A673 (cell line): ENCODE results near the gene SPAM1. TPM values are rescaled to one million over a fixed set of nuclear protein-coding genes. Genes with fewer than 3 reads are reported as not detected.

ENCODE experiments used
- BruUV-seq: library from RNA; stranded (reverse); fragments of 400-500 nt; replicated peaks from 2 replicates; lab custom pipeline; 2021; lab: Mats Ljungman, UMichigan
- CTCF ChIA-PET: fragments of 300-600 bp; sonication (Branson Sonifier 250); formaldehyde crosslinking; loops from one replicate; lab custom pipeline; 2022; ENCODE audit warnings: antibody characterized with exemption; lab: Charles Lee
- POLR2A ChIA-PET: fragments of 300-600 bp; sonication (Branson Sonifier 250); formaldehyde crosslinking; loops from one replicate; lab custom pipeline; 2022; ENCODE audit warnings: antibody characterized with exemption; ENCODE audit not compliant: low non-redundant PET; lab: Charles Lee
- DNase-seq: peaks from one replicate; pipeline ENCODE4 v3.0.0-alpha.2; 2015; ENCODE audit warnings: low spot score
- H3K27ac ChIP-seq: fragments of 200-600 bp; sonication (generic); 2 replicates; pipeline ENCODE4 v1.5.1; 2016; ENCODE audit warnings: mixed run types, low read depth, mild to moderate bottlenecking, mixed read lengths, antibody characterized with exemption, low read length; ENCODE audit not compliant: poor library complexity, severe bottlenecking
- H3K27me3 ChIP-seq: fragments of 200-600 bp; sonication (generic); replicated peaks from 2 replicates; pipeline ENCODE4 v1.6.1; 2017; ENCODE audit warnings: mixed run types, low read depth, mild to moderate bottlenecking, mixed read lengths, antibody characterized with exemption, low read length; ENCODE audit not compliant: insufficient read depth, poor library complexity
- H3K36me3 ChIP-seq: fragments of 200-600 bp; sonication (generic); 2 replicates; pipeline ENCODE4 v1.6.1; 2016; ENCODE audit warnings: mixed run types, mild to moderate bottlenecking, mixed read lengths, antibody characterized with exemption, low read length; ENCODE audit not compliant: insufficient read depth, poor library complexity, severe bottlenecking
- H3K4me1 ChIP-seq: fragments of 200-600 bp; sonication (generic); 2 replicates; pipeline ENCODE4 v1.6.1; 2017; ENCODE audit warnings: mixed run types, mild to moderate bottlenecking, mixed read lengths, antibody characterized with exemption, low read length; ENCODE audit not compliant: insufficient read depth, poor library complexity, severe bottlenecking
- H3K4me3 ChIP-seq: fragments of 200-600 bp; sonication (generic); 2 replicates; pipeline ENCODE4 v1.5.1; 2016; ENCODE audit warnings: low read depth, mixed run types, mild to moderate bottlenecking, mixed read lengths, low read length; ENCODE audit not compliant: poor library complexity, severe bottlenecking
- H3K9me3 ChIP-seq: fragments of 200-600 bp; sonication (generic); 2 replicates; pipeline ENCODE4 v1.6.1; 2016; ENCODE audit warnings: mixed run types, low read depth, mild to moderate bottlenecking, mixed read lengths, antibody characterized with exemption, low read length; ENCODE audit not compliant: poor library complexity, severe bottlenecking
- EZH2 ChIP-seq: fragments of 200-600 bp; sonication (generic); IDR thresholded peaks from 2 replicates; pipeline ENCODE4 v1.6.1; 2017; ENCODE audit warnings: borderline replicate concordance, low read depth, mild to moderate bottlenecking, mixed read lengths, antibody characterized with exemption, low read length; ENCODE audit not compliant: poor library complexity, severe bottlenecking
- intact Hi-C: fragments of 100-400 bp; cut with micrococcal nuclease; formaldehyde crosslinking; loops from one replicate; pipeline ENCODE4 v1.10.0; 2022; ENCODE audit not compliant: unreplicated experiment
- total RNA-seq: library from RNA; stranded (reverse); gene quantifications from 2 replicates; pipeline ENCODE4 v1.2.3, GENCODE V29; 2021
- TF ChIP-seq, protein P1 (sequence below): fragments of 300-800, 200-600 bp; sonication (generic); conservative IDR thresholded peaks from 2 replicates; pipeline ENCODE4 v1.5.1; 2017; ENCODE audit warnings: low read depth, mild to moderate bottlenecking, antibody characterized with exemption, low read length, moderate library complexity, mixed read lengths

Gene SPAM1
- total RNA-seq, 1 experiment from 2014 or later = not detected

DNA sequence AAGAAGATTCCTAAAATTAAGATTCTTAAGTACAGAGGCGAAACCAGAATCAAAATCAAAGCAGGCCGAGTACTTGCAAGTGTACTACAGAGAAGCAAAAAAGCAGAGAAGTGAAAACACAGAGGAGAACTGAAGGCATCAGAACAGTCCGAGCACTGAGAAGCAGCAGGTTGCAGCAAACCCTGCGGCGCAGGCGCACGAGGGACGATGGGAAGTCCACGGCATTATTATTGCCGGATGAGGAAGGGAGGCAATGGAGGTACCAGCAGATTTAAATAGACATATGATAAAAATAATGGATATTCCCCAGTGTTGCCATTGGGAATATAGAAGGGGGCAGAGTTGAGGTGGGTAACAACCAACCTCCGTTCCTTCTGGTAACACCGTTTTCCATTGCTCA is 7.2 kb upstream of the SPAM1 start:
- H3K9me3 ChIP-seq = no peaks in the 10 kb centered on the region
- H3K4me1 ChIP-seq = no peaks in the 10 kb centered on the region
- CTCF ChIA-PET = no interaction called here
- POLR2A ChIA-PET = no interaction called here
- no TSS peak for BruUV-seq
- TF ChIP-seq, protein P1, sequence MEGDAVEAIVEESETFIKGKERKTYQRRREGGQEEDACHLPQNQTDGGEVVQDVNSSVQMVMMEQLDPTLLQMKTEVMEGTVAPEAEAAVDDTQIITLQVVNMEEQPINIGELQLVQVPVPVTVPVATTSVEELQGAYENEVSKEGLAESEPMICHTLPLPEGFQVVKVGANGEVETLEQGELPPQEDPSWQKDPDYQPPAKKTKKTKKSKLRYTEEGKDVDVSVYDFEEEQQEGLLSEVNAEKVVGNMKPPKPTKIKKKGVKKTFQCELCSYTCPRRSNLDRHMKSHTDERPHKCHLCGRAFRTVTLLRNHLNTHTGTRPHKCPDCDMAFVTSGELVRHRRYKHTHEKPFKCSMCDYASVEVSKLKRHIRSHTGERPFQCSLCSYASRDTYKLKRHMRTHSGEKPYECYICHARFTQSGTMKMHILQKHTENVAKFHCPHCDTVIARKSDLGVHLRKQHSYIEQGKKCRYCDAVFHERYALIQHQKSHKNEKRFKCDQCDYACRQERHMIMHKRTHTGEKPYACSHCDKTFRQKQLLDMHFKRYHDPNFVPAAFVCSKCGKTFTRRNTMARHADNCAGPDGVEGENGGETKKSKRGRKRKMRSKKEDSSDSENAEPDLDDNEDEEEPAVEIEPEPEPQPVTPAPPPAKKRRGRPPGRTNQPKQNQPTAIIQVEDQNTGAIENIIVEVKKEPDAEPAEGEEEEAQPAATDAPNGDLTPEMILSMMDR = no peak
- TF ChIP-seq EZH2 = no peak
- intact Hi-C loops = no loop called here
- no peaks in the 10 kb centered on the region for H3K27me3 ChIP-seq
- H3K4me3 ChIP-seq = no peak overlapping the region
- DNase-seq = no peak
- H3K36me3 ChIP-seq = no peaks in the 10 kb centered on the region
- H3K27ac ChIP-seq = no peak overlapping the region

DNA sequence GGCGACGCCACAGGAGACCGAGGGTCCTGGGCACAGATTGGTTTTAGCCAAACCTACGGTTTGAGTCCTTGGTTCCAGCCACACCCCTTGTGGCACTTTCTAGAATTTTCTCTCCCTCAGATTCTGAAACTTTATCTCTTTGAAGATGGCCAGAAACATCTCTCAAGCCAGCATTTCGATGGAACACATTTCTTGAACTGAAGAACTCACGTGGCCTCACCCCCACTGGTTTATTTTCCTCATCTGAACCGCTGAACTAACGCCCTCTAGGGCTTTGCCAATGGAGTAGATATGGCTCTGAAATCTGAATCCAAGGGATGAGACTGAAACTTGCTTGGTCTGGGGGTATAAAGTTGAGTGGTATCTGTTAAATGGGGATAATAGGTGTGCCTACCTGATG is 6.7 kb upstream of the SPAM1 start:
- ChIA-PET POLR2A (no interaction called here), CTCF (no interaction called here)
- no peak for DNase-seq

DNA sequence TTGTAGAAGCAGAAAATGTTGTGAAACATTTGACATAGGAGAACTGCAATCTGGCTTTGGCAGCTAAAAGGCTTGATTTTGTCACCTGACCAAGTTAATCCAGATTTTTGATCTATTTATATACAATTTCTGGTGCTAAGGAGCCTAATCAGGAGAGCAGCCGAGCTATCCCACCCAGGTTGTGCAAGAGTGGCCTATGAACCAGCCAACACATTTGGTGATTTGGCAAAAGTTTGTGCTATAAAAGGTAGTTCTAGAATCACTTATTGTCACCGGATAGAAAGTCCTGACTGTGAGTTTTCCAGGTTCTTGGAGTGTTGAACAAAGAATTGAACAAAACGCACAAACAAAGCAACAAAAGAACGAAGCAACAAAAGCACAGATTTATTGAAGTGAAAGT is 1.4 kb upstream of the SPAM1 start:
- ChIA-PET CTCF (no interaction called here), POLR2A (no interaction called here)
- H3K36me3 ChIP-seq = no peaks in the 10 kb centered on the region
- H3K27ac ChIP-seq = no peak overlapping the region
- TF ChIP-seq, protein P1 = no peak
- TF ChIP-seq EZH2 = no peak
- no peaks in the 10 kb centered on the region for H3K4me1 ChIP-seq
- intact Hi-C loops = no loop called here
- H3K27me3 ChIP-seq = no peaks in the 10 kb centered on the region
- H3K9me3 ChIP-seq = no peaks in the 10 kb centered on the region
- H3K4me3 ChIP-seq = no peak overlapping the region
- no TSS peak for BruUV-seq
- no peak for DNase-seq

More for the DNA sequence above, 6.7 kb upstream of the SPAM1 start:
- Histone ChIP-seq H3K36me3 (no peaks in the 10 kb centered on the region), H3K4me3 (no peak overlapping the region), H3K27me3 (no peaks in the 10 kb centered on the region), H3K4me1 (no peaks in the 10 kb centered on the region), H3K27ac (no peak overlapping the region), H3K9me3 (no peaks in the 10 kb centered on the region)
- no TSS peak for BruUV-seq
- TF ChIP-seq EZH2 = no peak
- TF ChIP-seq, protein P1 = no peak
- intact Hi-C loops = no loop called here
